LNCAP (cell line): Measurements from ENCODE around the gene JDP2.

Experiments used
- CTCF ChIP-seq: fragments of 450-650 bp; IDR thresholded peaks from 2 replicates; pipeline ENCODE4 v1.5.1; 2017; ENCODE audit warnings: mild to moderate bottlenecking

The JDP2 gene

GRCh38 chr14:75413013-75413412 is 14.8 kb upstream of the JDP2 start:
- TF ChIP-seq CTCF = no peak

GRCh38 chr14:75417674-75418073 is 10.1 kb upstream of the JDP2 start:
- no peak for TF ChIP-seq CTCF

- no peak for TF ChIP-seq CTCF
Observed at GRCh38 chr14:75418850-75419768, 8.7 kb upstream of the JDP2 start.

GRCh38 chr14:75422169-75422568 is 5.7 kb upstream of the JDP2 start:
- TF ChIP-seq CTCF = no peak

GRCh38 chr14:75424496-75424895 is 3.3 kb upstream of the JDP2 start:
- TF ChIP-seq CTCF = no peak

GRCh38 chr14:75425446-75425845 is 2.4 kb upstream of the JDP2 start:
- TF ChIP-seq CTCF = no peak

GRCh38 chr14:75426332-75427125 is 1.3 kb upstream of the JDP2 start:
- no peak for TF ChIP-seq CTCF
